Natural killer cell treated with Interleukin-12 subunit alpha and Interleukin-12 subunit beta and Interleukin-15 and Interleukin-18, amount 100 ng/mL, for 72 hours (primary cell): Measurements from ENCODE around the gene PDE7B. TPM values are rescaled to one million over a fixed set of nuclear protein-coding genes. Genes with fewer than 3 reads are reported as not detected.

Source experiments
- ATAC-seq, 2 donors: fragments of 150-1000 bp; cut with Tn5 transposase in 1 of 2; sonication (Bioruptor Pico), chemical (Tn5 transposase) in 1 of 2; 2 replicates each; pipeline ENCODE4 v1.10.0; 2021
- DNase-seq: peaks from one replicate; pipeline ENCODE4 v3.0.0; 2022; ENCODE audit warnings: low spot score
- H3K27ac Mint-ChIP-seq, 2 donors: 1 replicate in 1 of 2; 2 replicates in 1 of 2; pipeline ENCODE4 v1.8.0; 2022; ENCODE audit warnings: mixed read lengths in 2 of 2, mild to moderate bottlenecking in 1 of 2, moderate library complexity in 1 of 2
- H3K27me3 Mint-ChIP-seq, 2 donors: 1 replicate in 1 of 2; 2 replicates in 1 of 2; pipeline ENCODE4 v1.8.0; 2022; ENCODE audit warnings: mixed read lengths in 2 of 2
- H3K36me3 Mint-ChIP-seq: one replicate; pipeline ENCODE4 v1.8.0; 2022; ENCODE audit warnings: mixed read lengths
- H3K4me1 Mint-ChIP-seq, 2 donors: 1 replicate in 1 of 2; 2 replicates in 1 of 2; pipeline ENCODE4 v1.8.0; 2022; ENCODE audit warnings: low read depth in 2 of 2, mixed read lengths in 2 of 2, mild to moderate bottlenecking in 1 of 2
- H3K4me3 Mint-ChIP-seq: one replicate; pipeline ENCODE4 v1.8.0; 2022; ENCODE audit warnings: mixed read lengths
- H3K9me3 Mint-ChIP-seq: 2 replicates; pipeline ENCODE4 v1.8.0; 2022; ENCODE audit warnings: mixed read lengths
- total RNA-seq, 2 donors: library from RNA; stranded (reverse); gene quantifications; one replicate each; pipeline ENCODE4 v1.2.3, GENCODE V29; 2022

PDE7B gene
- total RNA-seq, 2 donors from 2014 or later: 0.14 TPM; not detected in 1

DNA sequence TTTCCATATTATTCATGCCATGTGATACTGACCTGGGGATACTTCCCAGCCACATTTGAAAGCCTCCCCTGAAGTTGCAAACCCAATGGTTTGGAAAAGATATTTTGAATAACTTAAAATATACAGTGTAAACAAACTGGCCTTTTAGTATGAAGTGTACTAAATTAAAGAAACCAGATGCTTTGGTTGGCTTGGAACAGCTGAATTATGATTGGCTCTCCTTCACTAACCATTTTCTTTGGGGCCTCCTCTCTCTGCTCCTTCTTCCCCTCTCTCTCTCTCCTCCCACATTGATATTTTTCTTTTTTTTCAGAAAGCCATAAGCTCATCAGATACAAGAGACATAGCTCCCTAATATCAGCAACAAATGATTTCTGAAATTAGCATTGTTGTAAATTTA, 232.0 kb downstream of the PDE7B start:
- H3K27me3 Mint-ChIP-seq: peaks cover 16 to 34% of the 10 kb centered on the region in 2 donors
- no peak overlapping the region for H3K27ac Mint-ChIP-seq
- no peaks in the 10 kb centered on the region for H3K4me1 Mint-ChIP-seq

DNA sequence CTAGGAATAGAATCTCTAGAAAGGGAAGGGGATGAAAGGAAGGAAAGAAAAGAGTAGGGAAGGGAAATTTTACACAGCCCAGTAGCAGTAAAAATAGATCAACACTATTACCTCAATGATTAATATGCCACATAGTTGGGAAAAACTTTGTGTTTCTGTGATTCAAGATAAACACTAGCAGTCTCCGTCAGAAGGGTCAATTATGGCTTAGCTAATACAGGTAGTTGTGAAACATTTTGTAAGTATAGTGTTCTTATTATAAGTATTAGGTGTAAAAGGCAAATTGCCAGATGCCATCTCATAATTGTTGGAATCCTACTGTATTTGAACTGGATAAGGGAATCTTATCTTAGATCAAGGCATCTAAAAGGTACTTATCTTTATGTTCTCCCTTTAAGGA, 232.9 kb downstream of the PDE7B start:
- Mint-ChIP-seq H3K27ac (no peak overlapping the region), H3K4me3 (no peak overlapping the region), H3K4me1 (no peaks in the 10 kb centered on the region), H3K36me3 (no peaks in the 10 kb centered on the region), H3K9me3 (no peaks in the 10 kb centered on the region), H3K27me3 (peaks cover 17 to 38% of the 10 kb centered on the region in 2 donors)
- ATAC-seq: no peak
- no peak for DNase-seq

More for the DNA sequence above, 232.0 kb downstream of the PDE7B start:
- H3K9me3 Mint-ChIP-seq: no peaks in the 10 kb centered on the region
- no peak overlapping the region for H3K4me3 Mint-ChIP-seq
- DNase-seq: no peak
- no peaks in the 10 kb centered on the region for H3K36me3 Mint-ChIP-seq
- ATAC-seq: no peak

DNA sequence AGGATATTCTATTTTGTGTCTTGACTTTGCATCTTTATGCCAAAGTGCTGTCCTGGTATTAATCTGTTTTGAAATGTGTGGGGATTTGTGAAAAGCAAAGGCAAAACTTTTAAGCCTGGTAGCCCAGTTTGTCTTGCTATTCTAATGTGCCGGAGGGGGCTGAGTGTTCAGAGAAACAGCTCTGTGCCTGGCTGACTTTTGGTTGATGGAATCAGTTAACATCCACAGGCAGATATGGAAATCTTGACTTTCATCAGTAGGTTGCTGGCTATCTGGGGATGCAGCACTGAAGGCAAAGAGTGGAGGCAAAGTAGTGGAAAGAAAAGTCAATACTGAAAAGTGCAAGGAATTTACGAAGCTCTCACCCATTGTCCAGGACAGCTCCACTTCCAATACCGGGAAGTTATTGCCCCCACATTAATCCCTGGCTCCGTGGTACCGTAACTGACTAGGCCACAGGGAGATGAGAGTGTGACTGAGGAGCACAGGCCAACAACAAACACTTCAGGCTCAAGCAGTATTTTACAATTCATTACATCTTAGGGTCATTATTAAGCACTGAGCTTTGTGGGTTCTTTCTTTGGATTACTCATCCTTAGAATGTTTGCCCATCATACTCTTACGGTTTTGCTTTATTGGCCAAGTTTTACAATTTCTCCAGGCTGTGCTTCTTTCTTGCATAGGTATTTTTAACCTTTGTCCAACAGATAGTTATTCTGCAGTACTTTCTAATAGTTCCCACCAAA, 234.0 kb downstream of the PDE7B start:
- no peak for DNase-seq
- peaks cover 0 to 5% of the 10 kb centered on the region in 2 donors for H3K4me1 Mint-ChIP-seq
- no peak overlapping the region for H3K4me3 Mint-ChIP-seq
- ATAC-seq: no peak
- H3K27me3 Mint-ChIP-seq: peaks cover 12 to 27% of the 10 kb centered on the region in 2 donors
- H3K27ac Mint-ChIP-seq: no peak overlapping the region
- no peaks in the 10 kb centered on the region for H3K9me3 Mint-ChIP-seq
- no peaks in the 10 kb centered on the region for H3K36me3 Mint-ChIP-seq

DNA sequence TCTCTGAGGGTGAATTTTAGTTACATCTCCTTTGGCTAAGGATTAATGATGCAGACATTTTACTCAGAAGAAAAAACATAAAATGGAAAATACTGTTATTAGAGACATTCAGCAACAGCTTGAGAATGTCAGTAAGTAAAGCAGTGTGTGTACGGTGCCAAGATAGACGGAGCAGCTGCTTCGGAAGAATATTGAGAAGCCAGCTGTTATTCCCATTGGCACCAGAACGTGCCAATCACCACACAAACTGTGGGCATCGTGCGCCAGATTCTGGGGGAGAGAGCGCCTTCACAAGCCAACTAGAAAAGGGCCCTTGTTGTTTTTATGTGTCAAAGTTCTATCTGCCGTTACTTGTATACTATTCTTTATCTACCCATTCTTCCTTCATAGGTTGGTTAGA, 235.2 kb downstream of the PDE7B start:
- peaks cover 9 to 19% of the 10 kb centered on the region in 2 donors for H3K27me3 Mint-ChIP-seq
- no peaks in the 10 kb centered on the region for H3K36me3 Mint-ChIP-seq
- H3K4me3 Mint-ChIP-seq: no peak overlapping the region
- H3K9me3 Mint-ChIP-seq: no peaks in the 10 kb centered on the region
- ATAC-seq: no peak
- no peak overlapping the region for H3K27ac Mint-ChIP-seq
- DNase-seq: no peak
- H3K4me1 Mint-ChIP-seq: peaks cover 0 to 12% of the 10 kb centered on the region in 2 donors

DNA sequence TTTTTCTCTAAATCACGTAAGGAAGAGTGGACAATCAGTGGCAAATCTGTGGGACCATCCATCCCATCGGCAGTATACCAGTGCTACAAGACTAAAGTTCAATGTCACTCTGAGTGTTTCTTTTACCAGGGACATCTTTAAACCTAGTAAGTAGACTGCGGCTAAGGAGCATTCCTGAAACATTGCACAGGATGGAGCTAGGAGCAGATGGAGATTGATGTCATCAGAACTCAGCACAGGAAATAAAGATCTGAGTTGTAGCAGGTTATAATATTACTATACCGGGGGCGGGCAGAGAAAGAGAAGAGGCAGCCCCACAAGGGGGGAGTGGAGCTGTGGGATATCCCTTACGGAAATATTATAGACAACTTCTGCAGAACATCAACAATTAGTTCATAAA, 236.5 kb downstream of the PDE7B start:
- DNase-seq (no peak), ATAC-seq (no peak)
- peaks cover 9 to 19% of the 10 kb centered on the region in 2 donors for H3K27me3 Mint-ChIP-seq
- peaks cover 0 to 12% of the 10 kb centered on the region in 2 donors for H3K4me1 Mint-ChIP-seq
- H3K27ac Mint-ChIP-seq: no peak overlapping the region
- H3K4me3 Mint-ChIP-seq: no peak overlapping the region
- no peaks in the 10 kb centered on the region for H3K9me3 Mint-ChIP-seq
- no peaks in the 10 kb centered on the region for H3K36me3 Mint-ChIP-seq

DNA sequence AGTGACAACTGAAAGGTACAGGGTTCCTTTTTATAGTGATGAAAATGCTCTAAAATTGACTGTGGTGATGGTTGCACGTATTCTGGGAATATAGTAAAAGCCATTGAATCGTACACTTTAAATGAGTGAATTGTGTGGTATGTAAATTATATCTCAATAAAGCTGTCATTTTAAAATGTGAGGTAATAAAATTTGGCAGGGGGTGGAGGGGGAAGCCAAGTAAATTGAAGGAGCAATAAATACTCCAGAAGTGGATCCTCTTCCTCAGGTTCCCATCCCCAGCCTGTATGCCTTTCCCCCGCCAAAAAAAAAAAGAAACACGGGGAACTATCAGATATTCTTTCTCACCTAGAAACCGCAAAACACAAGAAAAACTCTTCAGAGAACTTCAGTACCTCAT, 237.2 kb downstream of the PDE7B start:
- peaks cover 0 to 12% of the 10 kb centered on the region in 2 donors for H3K4me1 Mint-ChIP-seq
- no peaks in the 10 kb centered on the region for H3K36me3 Mint-ChIP-seq
- H3K27me3 Mint-ChIP-seq: peaks cover 9 to 16% of the 10 kb centered on the region in 2 donors
- ATAC-seq (no peak), DNase-seq (no peak)
- H3K27ac Mint-ChIP-seq: no peak overlapping the region
- H3K4me3 Mint-ChIP-seq: no peak overlapping the region
- no peaks in the 10 kb centered on the region for H3K9me3 Mint-ChIP-seq

DNA sequence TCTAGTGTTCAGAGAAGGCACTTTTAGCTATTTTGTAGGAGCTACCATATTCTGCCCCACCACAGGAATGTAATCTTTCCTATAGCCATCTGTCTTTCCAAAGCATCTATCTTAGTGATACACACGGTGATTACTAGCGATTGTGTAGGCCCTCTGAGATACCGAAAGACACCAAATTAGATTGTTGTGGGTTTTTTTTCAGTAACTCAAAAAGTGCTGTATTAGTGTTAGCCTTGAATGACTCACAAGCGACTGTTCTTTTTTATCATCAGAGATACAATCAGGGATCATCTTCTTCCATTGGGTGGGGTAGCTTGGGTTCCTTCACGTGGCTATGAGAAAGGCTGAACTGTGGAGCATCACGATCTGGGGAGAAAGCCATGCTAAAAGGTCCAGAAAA, 238.4 kb downstream of the PDE7B start:
- H3K4me3 Mint-ChIP-seq: no peak overlapping the region
- peaks cover 0 to 12% of the 10 kb centered on the region in 2 donors for H3K4me1 Mint-ChIP-seq
- peaks cover 4% of the 10 kb centered on the region for H3K36me3 Mint-ChIP-seq
- no peak for DNase-seq
- no peak for ATAC-seq
- H3K27me3 Mint-ChIP-seq: peaks cover 9 to 22% of the 10 kb centered on the region in 2 donors
- no peaks in the 10 kb centered on the region for H3K9me3 Mint-ChIP-seq
- H3K27ac Mint-ChIP-seq: no peak overlapping the region

DNA sequence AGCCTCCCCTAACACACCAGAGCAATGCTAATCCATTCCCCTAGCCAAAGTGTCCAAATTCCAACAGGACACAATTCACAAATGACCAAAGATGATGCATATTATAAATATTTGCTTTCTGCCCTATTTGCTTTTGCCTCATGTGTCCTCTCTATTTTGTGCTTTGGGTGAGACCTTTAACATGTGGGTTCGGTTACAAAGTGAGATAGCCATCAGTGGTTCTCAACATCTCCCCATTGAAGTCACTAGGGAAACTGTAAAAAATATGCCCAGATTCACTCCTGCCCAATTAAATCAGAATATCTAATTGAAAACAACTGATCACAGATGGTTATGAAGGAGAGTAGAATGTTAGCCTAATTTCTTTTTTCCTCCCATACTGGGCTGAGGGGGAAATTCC, 239.4 kb downstream of the PDE7B start:
- H3K36me3 Mint-ChIP-seq: peaks cover 4% of the 10 kb centered on the region
- no peak overlapping the region for H3K4me3 Mint-ChIP-seq
- H3K27me3 Mint-ChIP-seq: peaks cover 7 to 22% of the 10 kb centered on the region in 2 donors
- H3K27ac Mint-ChIP-seq: no peak overlapping the region
- ATAC-seq: no peak
- H3K9me3 Mint-ChIP-seq: no peaks in the 10 kb centered on the region
- H3K4me1 Mint-ChIP-seq: peaks cover 0 to 12% of the 10 kb centered on the region in 2 donors
- no peak for DNase-seq

DNA sequence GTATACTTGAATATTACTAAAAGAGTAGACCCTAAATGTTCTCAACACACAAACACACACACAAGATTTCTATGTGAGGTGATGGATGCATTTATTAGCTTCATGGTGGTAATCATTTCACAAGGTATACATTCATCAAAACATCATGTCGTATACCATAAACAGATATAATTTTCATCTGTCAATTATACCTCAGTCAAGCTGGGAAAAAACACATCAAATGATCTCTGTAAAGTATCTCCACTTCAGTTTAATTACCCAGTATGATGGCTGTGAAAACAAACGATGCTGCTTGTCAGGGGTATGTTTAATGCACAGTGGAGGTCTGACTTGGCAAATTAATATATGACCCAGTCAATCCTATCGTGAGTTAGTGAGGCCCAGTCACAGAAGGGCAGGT, 241.4 kb downstream of the PDE7B start:
- peaks cover 0 to 12% of the 10 kb centered on the region in 2 donors for H3K4me1 Mint-ChIP-seq
- H3K27me3 Mint-ChIP-seq: peaks cover 15 to 34% of the 10 kb centered on the region in 2 donors
- DNase-seq (no peak), ATAC-seq (no peak)
- H3K27ac Mint-ChIP-seq: no peak overlapping the region
- H3K9me3 Mint-ChIP-seq: no peaks in the 10 kb centered on the region
- H3K4me3 Mint-ChIP-seq: no peak overlapping the region
- H3K36me3 Mint-ChIP-seq: peaks cover 4% of the 10 kb centered on the region

DNA sequence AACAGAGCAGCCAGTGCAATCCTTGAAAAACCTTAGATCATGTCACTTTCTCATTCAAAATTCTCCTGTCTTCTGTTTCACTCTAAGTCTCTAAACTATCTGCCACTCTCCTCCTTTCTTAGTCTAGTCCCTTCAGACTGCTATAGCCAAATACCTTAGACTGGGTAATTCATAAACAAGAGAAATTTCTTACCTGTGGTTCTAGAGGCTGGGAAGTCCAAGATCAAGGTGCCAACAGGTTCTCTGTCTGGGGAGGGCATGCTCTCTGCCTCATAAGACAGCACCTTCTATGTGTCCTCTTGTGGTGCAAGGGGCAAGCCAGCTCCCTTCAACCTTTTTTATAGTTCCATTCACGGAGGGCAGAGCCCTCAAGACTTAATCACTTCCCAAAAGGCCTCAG, 242.3 kb downstream of the PDE7B start:
- no peak overlapping the region for H3K27ac Mint-ChIP-seq
- peaks cover 4% of the 10 kb centered on the region for H3K36me3 Mint-ChIP-seq
- ATAC-seq (no peak), DNase-seq (no peak)
- no peak overlapping the region for H3K4me3 Mint-ChIP-seq
- H3K27me3 Mint-ChIP-seq: peaks cover 8 to 26% of the 10 kb centered on the region in 2 donors
- H3K9me3 Mint-ChIP-seq: no peaks in the 10 kb centered on the region
- peaks cover 0 to 12% of the 10 kb centered on the region in 2 donors for H3K4me1 Mint-ChIP-seq

DNA sequence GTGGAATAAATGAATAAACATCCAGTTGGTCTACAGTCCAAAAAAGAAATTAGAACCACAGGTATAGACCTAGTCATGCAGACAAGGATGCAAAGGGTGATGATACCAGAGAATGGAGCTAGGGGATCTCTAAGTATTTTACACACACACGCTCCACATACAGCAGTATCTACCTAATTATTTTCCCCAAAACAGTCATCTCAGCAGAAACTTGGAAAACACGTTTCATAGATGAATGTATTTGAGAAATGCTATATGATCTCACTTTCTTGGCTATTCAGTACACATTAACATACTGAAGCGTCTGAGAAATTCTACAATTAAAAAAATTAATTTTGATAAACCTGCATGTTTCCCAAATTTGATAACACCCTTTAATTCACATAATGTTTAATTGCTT, 243.3 kb downstream of the PDE7B start:
- Mint-ChIP-seq H3K36me3 (peaks cover 4% of the 10 kb centered on the region), H3K4me1 (peaks cover 0 to 11% of the 10 kb centered on the region in 2 donors), H3K27ac (no peak overlapping the region), H3K27me3 (peaks cover 8 to 26% of the 10 kb centered on the region in 2 donors), H3K9me3 (no peaks in the 10 kb centered on the region), H3K4me3 (no peak overlapping the region)
- no peak for DNase-seq
- ATAC-seq: no peak

DNA sequence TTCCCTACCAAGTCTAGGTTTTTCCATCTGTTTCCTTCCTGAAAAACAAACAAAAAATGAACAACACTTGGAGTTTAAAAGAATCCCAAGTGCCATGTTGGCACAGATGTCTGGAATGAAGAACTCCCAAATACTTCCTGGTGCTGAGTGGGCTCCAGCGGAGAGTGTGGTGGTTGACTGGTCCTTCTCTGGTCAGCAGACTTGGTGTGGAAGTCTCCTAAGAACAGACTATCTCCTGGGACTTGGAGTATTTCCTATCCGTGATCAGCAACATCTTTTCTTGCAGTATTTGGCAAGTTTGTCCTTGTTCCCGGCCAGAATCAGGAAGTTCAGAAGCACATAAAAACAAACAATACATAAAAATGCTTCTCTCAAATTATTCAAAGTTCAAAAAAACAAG, 244.5 kb downstream of the PDE7B start:
- no peak for ATAC-seq
- Mint-ChIP-seq H3K27me3 (peaks cover 8 to 26% of the 10 kb centered on the region in 2 donors), H3K4me3 (no peak overlapping the region), H3K4me1 (peaks cover 0 to 3% of the 10 kb centered on the region in 2 donors), H3K36me3 (peaks cover 4% of the 10 kb centered on the region), H3K27ac (no peak overlapping the region), H3K9me3 (no peaks in the 10 kb centered on the region)
- no peak for DNase-seq

DNA sequence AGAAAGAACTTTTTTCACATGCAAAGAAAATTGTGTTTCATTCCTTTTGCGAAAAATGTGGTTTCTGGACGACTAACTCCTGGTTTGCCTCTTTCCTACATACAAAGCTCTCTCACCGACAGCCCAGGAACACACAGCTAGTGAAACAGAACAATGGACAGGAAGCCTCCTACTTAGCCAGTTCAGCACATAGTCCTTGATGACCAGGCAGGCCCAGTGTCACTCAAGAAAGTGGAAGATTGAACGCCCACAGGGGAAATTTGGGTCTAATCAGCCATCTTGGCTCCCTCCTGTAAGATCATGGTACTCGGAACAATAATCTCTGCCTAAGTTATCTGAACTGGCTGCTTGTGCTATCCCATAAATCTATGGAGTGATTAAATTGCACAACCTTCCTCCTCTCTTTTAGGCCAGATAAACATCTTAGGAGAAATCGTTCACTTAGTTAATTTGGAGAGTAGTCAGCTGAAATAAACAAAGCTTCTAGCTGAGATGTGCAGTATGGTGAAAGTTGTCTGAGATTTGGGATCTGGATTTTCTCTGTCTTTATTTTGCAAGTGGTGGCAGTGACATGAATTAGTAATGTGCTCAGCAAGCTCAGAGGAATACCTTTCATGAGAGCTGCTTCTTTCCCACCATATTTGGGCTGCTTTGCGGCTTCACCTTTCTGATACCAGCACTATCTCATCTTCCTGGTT, 251.6 kb downstream of the PDE7B start:
- H3K9me3 Mint-ChIP-seq: no peaks in the 10 kb centered on the region
- ATAC-seq (no peak), DNase-seq (no peak)
- no peaks in the 10 kb centered on the region for H3K36me3 Mint-ChIP-seq
- H3K4me3 Mint-ChIP-seq: no peak overlapping the region
- H3K27ac Mint-ChIP-seq: no peak overlapping the region
- H3K4me1 Mint-ChIP-seq: no peaks in the 10 kb centered on the region
- H3K27me3 Mint-ChIP-seq: peaks cover 14 to 34% of the 10 kb centered on the region in 2 donors

DNA sequence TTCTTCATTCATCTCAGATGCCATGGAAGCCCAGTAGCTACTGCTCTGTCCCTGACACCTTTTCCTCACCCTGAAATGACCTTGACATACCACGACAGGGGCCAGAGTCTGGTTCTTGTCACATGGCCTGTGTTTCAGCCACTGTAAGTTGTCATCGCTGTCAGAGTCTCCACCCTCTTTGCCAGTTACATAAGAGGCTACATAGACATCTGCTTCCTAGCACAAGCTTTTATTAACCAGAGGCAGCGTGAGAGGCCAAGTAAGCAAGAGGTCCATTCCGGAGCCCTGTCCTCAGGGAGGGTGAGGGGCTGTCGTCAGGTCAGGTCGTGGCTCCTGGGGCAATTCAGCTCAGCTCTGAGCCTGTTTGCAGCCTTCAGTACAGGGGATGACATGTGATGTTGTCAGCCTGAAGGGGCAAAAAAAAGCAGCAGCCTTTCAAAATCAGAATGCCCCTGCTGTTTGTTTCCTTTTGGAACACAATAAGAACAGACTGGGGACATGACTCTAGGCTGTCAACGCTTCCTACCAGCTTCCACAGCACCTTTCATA, 252.3 kb downstream of the PDE7B start:
- Mint-ChIP-seq H3K36me3 (no peaks in the 10 kb centered on the region), H3K4me1 (no peaks in the 10 kb centered on the region), H3K27me3 (peaks cover 14 to 34% of the 10 kb centered on the region in 2 donors), H3K4me3 (no peak overlapping the region), H3K27ac (no peak overlapping the region), H3K9me3 (no peaks in the 10 kb centered on the region)
- no peak for ATAC-seq
- DNase-seq: no peak
